GM21576 (cell line): ENCODE data around the gene CCDC183.
"Not testable (repeated sequence)": the region's sequence is repeated elsewhere in the genome, so short reads cannot be mapped to it uniquely, and the experiment has no call there.

Experiments used
- ATAC-seq: cut with Tn5 transposase; IDR thresholded peaks from one replicate; pipeline ENCODE4 v1.9.1; 2021; ENCODE audit warnings: mild to moderate bottlenecking, moderate library complexity; ENCODE audit not compliant: unreplicated experiment

CCDC183 gene

GRCh38 chr9:136823136-136824046 is 27.3 kb downstream of the CCDC183 start:
- no peak for ATAC-seq

DNA sequence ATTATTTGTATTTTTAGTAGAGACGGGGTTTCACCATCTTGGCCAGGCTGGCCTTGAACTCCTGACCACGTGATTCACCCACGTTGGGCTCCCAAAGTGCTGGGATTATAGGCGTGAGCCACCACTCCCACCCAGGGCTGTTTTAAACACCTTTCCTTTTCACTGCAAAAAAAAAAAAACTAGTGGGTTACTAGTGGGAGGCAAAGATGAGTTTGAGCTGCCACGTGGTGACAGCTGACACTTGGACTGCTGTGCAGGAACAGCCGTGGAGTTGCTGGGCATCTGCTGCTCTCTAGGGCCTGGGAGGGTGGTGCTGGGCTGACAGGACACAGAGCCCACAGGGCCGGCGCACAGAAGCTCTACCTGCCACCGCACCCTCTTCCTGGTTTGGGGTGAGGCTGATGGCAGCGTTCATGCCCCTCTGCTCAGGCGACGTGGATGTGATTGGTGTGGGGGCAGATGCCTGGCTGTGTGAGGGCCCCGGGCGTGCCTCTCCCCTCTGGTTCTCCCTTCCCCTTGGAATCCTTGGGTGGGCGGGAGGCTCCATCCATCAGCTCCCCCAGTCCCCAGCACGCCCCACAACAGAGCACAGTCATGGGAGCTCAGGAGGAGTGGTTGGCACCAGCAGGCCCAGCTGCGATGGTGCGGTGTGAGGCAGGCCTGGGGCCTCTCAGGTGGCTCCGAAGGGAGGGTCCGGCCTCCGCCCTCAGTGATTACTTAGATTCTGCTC is 28.5 kb downstream of the CCDC183 start:
- no peak for ATAC-seq

GRCh38 chr9:136825295-136826187 is 29.4 kb downstream of the CCDC183 start:
- ATAC-seq, result no peak

DNA sequence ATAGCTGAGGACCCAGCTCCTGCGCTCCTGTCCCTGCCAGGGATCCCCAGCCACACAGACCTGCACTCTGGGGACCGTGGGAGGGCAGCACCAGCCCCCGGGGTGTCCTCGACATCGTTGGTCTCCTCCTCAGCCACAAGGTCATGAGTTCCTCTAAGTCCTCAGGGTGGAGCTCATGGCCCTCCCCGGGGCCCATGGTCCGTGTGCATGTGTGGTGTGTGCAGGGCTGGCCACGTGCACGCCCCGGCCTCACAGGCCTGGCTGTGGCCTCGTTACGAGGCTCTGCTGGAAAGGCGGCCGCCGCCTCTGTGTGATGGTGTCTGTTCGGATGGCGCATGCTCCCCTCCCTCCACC is 30.0 kb downstream of the CCDC183 start:
- ATAC-seq, result no peak

DNA sequence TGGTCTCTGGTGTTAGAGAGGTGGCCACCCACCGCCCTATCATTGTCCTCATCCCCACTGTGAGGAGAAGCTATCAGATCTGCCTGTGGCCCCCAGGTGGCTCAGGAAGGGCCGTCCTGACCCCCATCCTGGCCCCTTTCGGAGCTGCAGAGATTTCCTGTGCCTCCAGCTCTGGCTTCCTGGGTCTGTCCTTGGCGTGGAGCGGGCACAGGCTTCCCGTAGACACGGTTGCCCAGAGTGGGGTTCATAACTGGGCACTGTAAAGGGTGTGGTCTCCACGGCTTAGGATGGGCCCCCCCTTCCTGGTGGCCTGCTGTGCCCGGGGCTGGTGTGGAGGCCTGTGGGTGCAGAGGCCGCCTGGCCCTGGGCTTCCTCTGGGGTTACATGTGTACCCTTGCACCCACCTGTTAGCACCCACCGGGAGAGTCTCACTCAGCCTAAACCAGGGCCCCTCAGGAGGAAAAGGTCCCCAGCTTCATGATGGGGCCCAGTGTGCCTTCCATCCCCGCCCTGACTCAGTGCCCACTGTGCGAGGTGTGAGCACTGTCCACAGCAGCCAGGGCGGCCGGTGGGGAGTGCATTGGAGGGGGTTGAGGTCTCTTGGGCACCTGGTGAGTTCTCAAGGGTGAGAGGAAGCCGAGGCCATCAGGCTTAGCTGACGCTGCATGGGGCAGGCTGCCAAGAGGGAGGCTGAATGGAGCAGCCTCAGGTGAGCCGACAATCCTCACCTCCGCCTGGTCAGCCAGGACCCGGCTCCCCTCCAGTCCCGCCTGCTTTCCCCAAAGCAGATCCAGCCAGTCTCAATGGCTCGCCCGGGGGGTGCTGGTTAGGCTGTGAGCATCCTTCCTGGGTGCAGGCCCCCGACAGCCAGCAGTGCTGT is 30.8 kb downstream of the CCDC183 start:
- ATAC-seq, result no peak

GRCh38 chr9:136827794-136828473 is 31.8 kb downstream of the CCDC183 start:
- ATAC-seq, result no peak

- no peak for ATAC-seq
These were observed 32.5 kb downstream of the CCDC183 start for GRCh38 chr9:136828474-136829140.

DNA sequence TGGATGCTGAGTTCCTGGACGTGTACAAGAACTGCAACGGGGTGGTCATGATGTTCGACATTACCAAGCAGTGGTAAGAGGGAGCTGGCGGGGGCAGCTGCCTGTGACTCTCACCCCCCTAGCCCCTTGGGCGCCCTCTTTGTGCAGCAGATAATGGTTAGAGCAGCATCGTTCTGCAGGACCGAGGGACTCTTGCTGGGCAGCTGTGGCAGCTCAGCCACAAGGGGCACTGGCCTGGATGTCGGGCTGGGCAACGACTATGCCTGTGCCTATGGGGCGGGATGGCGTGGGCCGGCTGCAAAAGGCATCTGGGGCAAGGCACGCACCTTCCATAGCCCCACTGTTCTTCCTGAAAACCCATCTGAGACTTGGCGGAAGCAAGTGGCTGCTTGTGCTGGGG is 33.3 kb downstream of the CCDC183 start:
- no peak for ATAC-seq

DNA sequence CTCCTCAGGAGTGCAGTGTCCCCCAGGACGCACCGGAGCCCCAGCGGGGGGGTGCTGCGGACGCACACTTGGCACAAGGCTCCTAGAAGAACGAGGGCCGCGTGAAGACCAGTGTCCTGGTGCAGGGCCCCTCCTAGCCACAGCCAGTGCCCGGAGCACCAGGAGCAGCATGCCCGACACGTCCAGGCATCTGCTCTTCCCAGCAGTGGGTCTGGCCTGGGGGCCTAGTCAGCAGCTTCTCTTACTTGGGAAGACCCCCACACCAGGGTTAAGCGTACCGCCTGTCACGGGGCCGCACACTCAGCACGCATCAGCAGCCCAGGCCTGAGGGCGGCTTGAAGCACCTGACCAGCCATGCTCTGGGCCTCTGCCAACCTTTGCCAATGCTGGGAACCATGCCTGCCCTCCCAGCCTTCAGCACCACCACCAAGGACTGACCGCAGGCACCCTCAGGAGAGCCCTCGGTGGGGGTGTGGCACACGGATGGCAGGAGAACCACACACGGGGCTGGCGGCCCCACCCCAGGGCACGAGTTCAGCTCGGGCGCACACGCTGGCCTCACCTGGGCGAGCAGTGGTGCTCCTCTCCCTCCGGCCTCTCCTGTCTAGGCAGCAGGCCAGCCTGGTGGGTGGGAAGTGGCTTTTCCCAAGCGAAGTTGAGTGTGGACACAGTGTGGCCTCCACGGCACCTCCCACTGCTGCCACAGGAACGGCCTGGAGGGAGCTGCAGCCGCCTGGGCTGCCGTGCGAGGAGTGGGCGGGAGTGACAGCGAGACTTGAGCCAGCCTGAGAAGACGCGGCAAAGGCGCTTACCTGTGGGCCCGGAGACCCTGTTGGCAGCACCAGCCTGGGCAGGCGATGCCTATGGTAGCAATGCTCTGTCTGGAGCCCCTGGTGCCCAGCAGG is 34.1 kb downstream of the CCDC183 start:
- ATAC-seq, result no peak

DNA sequence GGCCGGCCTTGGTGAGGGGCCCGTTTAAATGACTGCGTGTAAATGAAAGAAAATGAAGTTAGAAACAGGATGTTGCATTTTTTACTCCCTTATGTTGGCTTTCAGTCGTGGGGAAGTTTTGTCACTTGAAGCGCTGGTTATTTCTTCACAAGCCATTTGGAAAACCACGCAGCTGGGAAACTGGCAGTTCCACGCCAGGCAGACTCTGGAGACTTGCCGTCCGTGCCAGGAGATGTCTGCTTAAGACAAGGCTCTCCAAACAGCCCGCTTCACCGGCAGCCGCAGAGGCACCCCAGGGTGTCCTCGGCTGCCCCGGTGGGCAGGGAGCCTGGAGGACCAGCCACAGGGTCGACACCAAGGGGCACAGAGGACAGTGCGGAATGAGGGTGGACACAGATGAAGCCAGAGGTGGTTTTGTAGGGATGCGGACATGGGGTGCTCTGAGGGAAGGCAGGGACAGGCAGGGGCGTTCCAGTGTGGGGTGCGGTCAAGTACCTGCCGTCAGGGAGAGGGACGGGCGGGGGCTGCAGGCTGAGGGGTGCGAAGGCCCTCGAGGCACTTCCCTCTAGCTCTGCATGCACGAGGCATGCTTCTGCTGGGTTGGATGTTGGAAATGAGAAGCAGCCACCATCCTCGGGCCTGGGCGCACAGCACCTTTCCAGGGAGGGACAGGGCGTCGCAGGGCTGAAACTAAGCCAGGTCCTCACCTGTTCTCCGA is 35.0 kb downstream of the CCDC183 start:
- ATAC-seq, result no peak

- no peak for ATAC-seq
These were observed 35.6 kb downstream of the CCDC183 start for GRCh38 chr9:136831720-136832104.

DNA sequence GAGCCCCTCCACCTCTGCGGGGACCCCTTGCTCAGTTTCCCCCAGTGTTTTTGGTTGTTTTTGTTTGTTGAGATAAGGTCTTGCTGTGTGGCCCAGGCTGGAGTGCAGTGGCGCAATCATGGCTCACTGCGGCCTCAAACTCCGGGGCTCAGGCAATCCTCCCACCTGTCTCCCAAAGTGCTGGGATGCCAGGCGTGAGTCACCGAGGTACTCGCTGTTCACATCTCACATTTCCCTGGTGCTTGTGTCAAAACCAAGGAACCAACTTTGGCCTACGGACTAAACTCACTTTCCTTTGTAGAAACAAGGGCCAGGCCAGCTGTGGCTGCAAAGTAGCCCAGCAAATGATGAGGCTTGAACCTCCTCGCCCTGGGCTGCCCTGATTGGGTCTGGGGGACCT is 36.4 kb downstream of the CCDC183 start:
- no peak for ATAC-seq

DNA sequence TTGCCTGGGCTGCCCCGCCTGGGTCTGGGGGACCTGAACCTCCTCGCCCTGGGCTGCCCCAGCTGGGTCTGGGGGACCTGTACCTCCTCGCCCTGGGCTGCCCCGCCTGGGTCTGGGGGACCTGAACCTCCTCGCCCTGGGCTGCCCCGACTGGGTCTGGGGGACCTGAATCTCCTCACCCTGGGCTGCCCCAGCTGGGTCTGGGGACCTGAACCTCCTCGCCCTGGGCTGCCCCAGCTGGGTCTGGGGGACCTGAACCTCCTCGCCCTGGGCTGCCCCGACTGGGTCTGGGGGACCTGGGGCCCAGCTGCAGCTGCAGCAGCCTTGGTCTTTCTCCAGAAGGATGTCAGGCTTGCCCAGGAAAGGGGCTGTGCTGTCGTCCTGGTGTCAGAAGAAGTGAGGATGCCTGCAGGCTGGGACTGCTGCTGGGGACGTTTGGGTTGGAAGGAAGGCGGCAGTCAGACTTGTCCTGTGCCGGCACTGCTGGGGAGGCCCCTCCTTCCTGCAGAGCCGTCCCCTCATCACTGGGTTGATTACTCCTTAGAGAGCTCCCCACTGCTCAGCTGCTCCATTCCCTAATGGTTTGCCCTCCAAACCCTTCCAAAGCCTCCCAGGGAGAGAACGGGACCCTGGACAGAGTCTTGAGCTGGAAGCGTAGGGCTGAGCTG is 37.4 kb downstream of the CCDC183 start:
- ATAC-seq, result not testable (repeated sequence)

DNA sequence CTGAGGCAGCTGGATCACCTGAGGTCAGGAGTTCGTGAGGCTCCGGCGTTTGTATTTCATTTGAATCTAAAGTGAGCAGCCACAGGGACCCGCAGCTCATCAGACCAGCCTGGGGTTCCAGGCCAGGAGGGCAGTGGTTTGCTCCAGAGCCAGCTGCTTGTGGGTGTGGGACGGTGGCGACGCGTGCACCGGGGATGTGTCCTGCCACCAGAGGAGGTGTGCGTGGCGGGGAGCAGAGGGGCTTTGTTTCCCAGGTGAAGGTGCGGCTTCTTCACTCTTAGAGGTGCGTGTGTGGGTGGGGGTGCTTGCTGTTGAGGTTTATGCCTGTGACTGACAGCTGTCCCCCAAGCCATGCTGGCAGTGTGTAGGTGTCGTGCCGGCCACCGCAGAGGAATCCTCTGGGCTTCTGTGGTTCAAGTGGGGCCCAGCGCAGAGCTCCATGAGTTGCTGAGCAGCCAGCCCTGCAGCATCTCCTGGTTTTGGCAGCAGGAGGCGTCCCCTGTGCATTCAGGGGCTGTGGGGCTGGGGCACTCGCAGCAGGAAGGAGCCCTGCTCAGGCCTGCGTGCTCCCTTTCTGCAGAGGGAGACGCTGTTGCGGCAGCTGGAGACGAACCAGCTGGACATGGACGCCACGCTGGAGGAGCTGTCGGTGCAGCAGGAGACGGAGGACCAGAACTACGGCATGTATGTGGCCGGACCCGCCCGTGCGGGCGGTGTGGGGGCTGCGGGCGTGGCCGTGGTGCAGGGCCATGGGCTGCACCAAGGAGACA is 39.2 kb downstream of the CCDC183 start:
- ATAC-seq, result no peak

GRCh38 chr9:136835932-136836904 is 40.1 kb downstream of the CCDC183 start:
- ATAC-seq, result no peak
